OCI-LY7 (cell line): ENCODE data around the gene SMURF1.

Source experiments
- CTCF ChIP-seq: fragments of 200-600 bp; sonication (generic); conservative IDR thresholded peaks from 2 replicates; pipeline ENCODE4 v1.5.1; 2014; ENCODE audit warnings: mild to moderate bottlenecking, antibody characterized with exemption, low read length, moderate library complexity, mixed read lengths
- EZH2phosphoT487 ChIP-seq: fragments of 200-600 bp; sonication (generic); IDR thresholded peaks from 2 replicates; pipeline ENCODE4 v1.6.1; 2018; ENCODE audit warnings: low read depth, borderline replicate concordance, mild to moderate bottlenecking, mixed run types, antibody characterized with exemption, low read length, moderate library complexity, mixed read lengths

- TF ChIP-seq CTCF (no peak), EZH2phosphoT487 (no peak)
Observed at GRCh38 chr7:99116144-99116543, 27.8 kb downstream of the SMURF1 start.
